GM18909 (cell line): ENCODE results near the gene INSR.

ENCODE experiments used
- ATAC-seq: cut with Tn5 transposase; IDR thresholded peaks from one replicate; pipeline ENCODE4 v1.9.1; 2021; ENCODE audit warnings: mild to moderate bottlenecking; ENCODE audit not compliant: unreplicated experiment, poor library complexity

Gene INSR

DNA sequence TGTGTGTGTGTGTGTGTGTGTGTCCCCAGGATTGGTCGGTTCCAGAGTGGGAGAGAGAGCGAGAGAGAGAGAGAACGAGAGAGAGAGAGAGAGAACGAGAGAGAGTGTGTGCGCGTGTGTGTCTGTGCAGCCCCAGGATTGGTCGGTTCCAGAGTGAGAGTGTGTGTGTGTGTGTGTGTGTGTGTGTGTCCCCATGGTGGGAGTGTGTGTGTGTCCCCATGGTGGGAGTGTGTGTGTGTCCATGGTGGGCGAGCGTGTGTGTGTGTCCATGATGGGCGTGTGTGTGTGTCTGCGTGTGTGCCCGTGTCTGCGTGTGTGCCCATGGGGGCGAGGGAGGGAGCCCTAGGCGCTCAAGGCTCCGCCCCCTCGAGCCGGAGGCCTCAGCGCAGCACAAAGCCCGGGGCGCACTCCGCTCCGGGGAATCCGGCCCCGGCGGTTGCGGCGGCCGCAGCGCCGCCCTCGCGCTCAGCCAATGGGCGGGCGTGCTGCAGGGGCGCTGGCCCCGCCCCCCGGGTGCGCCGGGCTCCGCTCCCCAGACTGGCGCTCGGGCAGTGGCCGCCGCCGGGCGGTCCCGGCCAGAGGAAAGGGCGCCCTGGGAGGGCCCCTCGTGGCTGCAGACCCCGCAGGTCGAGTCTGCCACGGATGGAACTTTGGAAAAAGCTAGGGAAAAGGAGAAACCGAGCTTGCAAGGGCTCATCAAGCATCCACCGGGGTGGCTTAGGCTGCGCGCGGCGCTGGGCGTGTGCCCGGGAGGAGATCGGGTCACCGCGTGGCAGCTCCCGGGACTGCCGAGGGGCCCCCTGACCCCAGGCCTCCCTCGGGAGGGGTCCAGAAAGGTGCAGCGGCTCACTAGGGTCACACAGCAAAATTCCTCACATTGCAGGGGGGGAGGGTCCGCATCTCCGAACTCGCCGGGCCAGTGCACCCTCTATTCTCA is 96.2 kb downstream of the INSR start:
- peak; percentile 88 for ATAC-seq

GRCh38 chr19:7197119-7197759 is 97.0 kb downstream of the INSR start:
- peak; percentile 59 for ATAC-seq

- no peak for ATAC-seq
Observed at GRCh38 chr19:7196763-7197118, 97.5 kb downstream of the INSR start.

- no peak for ATAC-seq
Observed at GRCh38 chr19:7195046-7195445, 99.2 kb downstream of the INSR start.

- ATAC-seq, result no peak
Observed at GRCh38 chr19:7194566-7194965, 99.6 kb downstream of the INSR start.

- no peak for ATAC-seq
Observed at GRCh38 chr19:7191946-7192691, 102.1 kb downstream of the INSR start.

DNA sequence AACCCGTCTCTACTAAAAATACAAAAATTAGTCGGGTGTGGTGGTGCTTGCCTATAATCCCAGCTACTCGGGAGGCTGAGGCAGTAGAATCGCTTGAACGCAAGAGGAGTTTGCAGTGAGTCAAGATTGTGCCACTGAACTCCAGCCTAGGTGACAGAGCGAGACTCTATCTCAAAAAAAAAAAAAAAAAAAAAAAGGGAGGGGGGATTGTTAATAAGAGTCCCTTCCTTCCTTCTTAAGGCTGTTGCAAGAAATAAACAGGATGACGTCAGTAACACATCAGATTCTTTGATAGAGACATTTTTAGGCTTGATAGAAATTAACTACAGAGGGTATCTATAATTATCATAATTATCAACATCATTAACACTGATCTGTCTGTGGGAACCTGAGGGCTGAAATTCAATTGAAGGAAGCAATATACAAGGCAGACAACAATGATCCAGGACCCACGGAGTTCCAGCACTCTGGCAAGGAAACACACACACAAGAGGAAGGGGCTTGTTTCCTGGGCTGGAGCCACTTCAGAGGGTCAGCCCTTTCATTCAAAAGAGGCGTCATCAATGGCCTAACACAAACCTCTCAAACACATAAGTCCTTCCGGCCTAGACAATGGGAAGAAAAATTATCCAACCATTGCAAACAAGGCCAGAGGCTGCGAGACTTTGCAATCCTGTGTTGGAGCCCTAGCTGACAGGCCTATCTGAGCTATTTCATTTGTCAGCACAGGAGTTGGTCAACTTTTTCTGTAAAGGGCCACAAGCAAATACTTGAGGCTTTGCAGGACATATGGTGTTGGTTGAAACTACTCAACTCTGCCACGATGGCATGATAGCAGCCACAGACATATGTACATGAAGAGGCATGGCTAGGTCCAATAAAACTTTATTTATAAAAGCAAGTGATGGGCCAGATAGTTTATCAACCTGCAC is 105.2 kb downstream of the INSR start:
- ATAC-seq, result no peak

DNA sequence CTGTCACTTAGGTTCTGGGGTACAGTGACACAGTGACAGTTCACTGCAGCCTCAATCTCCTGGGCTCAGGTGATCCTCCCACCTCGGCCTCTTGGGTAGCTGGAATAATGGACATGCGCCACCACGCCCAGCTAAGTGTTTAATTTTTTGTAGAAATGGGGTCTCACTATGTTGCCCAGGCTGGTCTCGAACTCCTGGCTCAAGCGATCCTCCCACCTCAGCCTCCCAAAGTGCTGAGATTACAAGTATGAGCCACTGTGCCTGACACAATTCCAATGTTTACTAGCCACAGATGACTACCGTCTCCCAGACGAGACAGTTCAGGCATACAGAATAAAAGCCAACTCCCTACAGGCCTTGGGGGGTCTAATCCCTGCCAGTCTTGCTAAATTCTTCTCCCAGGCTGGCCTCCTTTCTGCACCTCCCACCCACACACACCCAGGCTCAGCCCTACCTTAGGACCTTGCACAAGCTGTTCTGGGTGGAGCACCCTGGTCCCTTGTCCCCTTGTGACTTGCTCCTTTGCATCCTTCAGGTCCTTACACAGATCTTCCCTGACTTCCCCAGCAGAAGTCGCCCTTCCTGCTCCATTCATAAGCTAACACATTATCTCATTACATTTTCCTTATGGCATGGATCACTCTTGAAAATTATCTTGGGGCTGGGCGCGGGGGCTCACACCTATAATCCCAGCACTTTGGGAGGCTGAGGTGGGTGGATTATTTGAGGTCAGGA is 106.4 kb downstream of the INSR start:
- no peak for ATAC-seq

- no peak for ATAC-seq
Observed at GRCh38 chr19:7182489-7182888, 111.7 kb downstream of the INSR start.

- ATAC-seq, result no peak
Observed at GRCh38 chr19:7179917-7180306, 114.3 kb downstream of the INSR start.

DNA sequence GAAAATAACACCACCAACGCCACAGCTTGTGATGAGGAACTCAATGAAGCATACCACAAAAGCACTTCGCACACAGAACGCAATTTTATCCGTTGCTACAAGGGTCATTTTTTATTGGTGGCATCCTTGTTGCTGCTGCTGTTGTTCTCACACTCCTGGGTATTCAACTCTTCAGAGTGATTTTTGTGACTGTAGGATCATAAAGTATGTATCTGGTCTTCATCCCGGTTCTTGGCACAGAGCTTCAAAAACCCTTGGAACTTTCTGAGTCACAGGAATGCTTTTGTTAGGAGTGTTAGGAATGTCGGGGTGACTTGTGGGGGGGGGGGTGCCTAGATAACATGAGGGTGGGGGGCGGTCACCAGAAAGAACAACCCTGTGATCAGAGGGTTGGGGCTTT is 116.3 kb downstream of the INSR start:
- ATAC-seq, result no peak

DNA sequence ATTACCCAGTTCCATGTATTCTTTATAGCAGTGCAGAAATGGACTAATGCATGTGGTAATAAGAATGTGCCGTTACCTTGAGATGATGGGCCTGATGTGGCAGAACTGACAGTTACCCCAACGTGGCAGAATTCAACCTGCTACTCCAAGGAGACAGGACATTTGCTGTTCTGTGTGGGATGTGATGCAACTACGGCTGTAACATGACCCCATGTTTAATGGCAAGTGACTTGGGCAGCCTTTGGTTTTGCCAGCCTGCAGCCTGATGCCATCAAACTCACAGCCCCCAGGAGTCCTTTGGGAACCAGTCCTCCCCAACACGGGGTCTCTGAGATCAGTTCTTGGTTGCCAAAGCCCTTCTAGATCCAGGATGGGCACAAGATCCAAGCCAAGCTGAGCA is 117.4 kb downstream of the INSR start:
- ATAC-seq, result no peak

DNA sequence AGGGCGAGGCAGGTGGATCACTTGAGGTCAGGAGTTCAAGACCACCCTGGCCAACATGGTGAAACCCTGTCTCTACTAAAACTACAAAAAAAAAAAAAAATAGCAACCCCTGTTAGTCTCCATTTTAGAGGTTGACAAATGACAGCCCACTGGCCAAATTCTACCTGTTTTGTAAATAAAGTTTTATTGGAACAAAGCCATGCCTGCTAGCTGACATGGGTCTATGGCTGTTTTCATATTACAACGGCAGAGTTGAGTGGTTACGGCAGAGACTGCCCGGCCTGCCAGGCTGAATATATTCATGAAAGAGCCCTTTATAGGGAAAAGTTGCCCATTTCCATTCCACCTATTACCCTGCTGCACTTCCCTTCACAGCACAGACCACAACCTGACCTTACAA is 121.4 kb downstream of the INSR start:
- no peak for ATAC-seq

GRCh38 chr19:7170983-7171382 is 123.2 kb downstream of the INSR start:
- ATAC-seq, result no peak

GRCh38 chr19:7168941-7169340 is 125.3 kb downstream of the INSR start:
- no peak for ATAC-seq

GRCh38 chr19:7161292-7161691 is 132.9 kb downstream of the INSR start:
- ATAC-seq, result no peak

DNA sequence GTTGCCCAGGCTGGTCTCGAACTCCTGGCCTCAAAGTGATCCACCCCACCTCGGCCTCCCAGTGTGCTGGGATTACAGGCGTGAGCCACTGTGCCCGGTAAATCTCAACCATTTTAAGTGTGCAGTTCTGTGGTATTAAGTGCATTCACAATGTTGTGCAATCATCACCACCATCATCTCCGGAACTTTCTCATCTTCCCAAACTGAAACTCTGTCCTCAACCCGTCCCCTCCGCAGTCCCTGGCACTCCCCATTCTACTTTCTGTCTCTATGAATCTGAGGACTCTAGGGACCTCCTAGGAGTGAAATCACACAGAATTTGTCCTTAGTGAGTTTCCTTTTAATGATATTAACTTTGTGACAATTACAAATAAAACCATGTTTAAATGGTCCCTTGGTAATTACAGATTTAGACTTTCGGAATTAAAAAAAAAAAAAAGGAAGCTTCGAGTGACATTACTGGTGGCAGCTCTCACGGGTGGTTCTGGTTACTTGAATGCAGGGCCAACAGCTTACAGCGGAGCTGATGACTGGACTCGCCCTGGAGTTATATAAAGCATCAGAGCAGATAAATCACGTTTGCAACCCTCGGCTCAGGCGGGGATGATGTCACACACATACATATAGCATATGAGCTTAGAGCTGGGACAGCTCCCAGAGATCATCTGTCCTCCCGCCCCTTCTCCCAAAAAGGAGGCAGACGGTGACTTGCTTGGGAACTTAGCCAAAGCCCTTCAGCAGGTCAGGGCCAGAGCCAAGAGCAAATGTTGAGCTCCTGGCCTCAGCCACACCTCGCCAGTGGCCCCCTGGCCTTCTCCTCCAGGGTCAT is 134.9 kb downstream of the INSR start:
- no peak for ATAC-seq

GRCh38 chr19:7153022-7153421 is 141.2 kb downstream of the INSR start:
- ATAC-seq, result no peak

- no peak for ATAC-seq
Observed at GRCh38 chr19:7152568-7152967, 141.6 kb downstream of the INSR start.
